TTC549 (cell line): ENCODE results near the gene TLE5.
"Not testable (repeated sequence)": the region's sequence is repeated elsewhere in the genome, so short reads cannot be mapped to it uniquely, and the experiment has no call there.

Experiments used
- FAIRE-seq: peaks from 2 replicates; lab custom pipeline; 2012; peaks lifted over from hg19 to GRCh38; lab: Jason Lieb, UNC

TLE5 gene

GRCh38 chr19:3061182-3062161, 823 bp downstream of the TLE5 start:
- no peak for FAIRE-seq

GRCh38 chr19:3060857-3061181, 1.5 kb downstream of the TLE5 start:
- no peak for FAIRE-seq

- no peak for FAIRE-seq
These were observed 2.6 kb downstream of the TLE5 start for GRCh38 chr19:3059653-3060052.

GRCh38 chr19:3058821-3059314, 3.4 kb downstream of the TLE5 start:
- FAIRE-seq, result no peak

GRCh38 chr19:3058009-3058820, 4.1 kb downstream of the TLE5 start:
- FAIRE-seq, result no peak

- FAIRE-seq, result no peak
These were observed 5.0 kb downstream of the TLE5 start for GRCh38 chr19:3057275-3057714.

GRCh38 chr19:3056417-3057088, 5.7 kb downstream of the TLE5 start:
- FAIRE-seq, result no peak

- no peak for FAIRE-seq
These were observed 6.4 kb downstream of the TLE5 start for GRCh38 chr19:3055741-3056416.

- FAIRE-seq, result no peak
These were observed 7.1 kb downstream of the TLE5 start for GRCh38 chr19:3054972-3055740.

- FAIRE-seq, result no peak
These were observed 7.9 kb downstream of the TLE5 start for GRCh38 chr19:3054265-3054971.

GRCh38 chr19:3053780-3054179, 8.5 kb downstream of the TLE5 start:
- no peak for FAIRE-seq

GRCh38 chr19:3053218-3053621, 9.1 kb downstream of the TLE5 start:
- FAIRE-seq, result no peak

GRCh38 chr19:3050016-3050415, 12.3 kb downstream of the TLE5 start:
- FAIRE-seq, result not testable (repeated sequence)

- no peak for FAIRE-seq
These were observed 13.2 kb downstream of the TLE5 start for GRCh38 chr19:3049089-3049488.

GRCh38 chr19:3048190-3048533, 14.1 kb downstream of the TLE5 start:
- FAIRE-seq, result no peak

GRCh38 chr19:3047496-3048189, 14.7 kb downstream of the TLE5 start:
- FAIRE-seq, result no peak

- no peak for FAIRE-seq
These were observed 15.4 kb downstream of the TLE5 start for GRCh38 chr19:3046698-3047495.

- no peak for FAIRE-seq
These were observed 16.2 kb downstream of the TLE5 start for GRCh38 chr19:3045885-3046697.
